Transverse colon (tissue), 4 donors: ENCODE data around the gene COQ5.

ENCODE experiments used
- POLR2A ChIP-seq: fragments of 450-650 bp; IDR thresholded peaks from one replicate; pipeline ENCODE4 v1.6.1; 2016; ENCODE audit warnings: antibody characterized with exemption, mild to moderate bottlenecking, moderate library complexity
- POLR2AphosphoS5 ChIP-seq, 3 donors: sonication (generic); formaldehyde crosslinking; IDR thresholded peaks; one replicate each; pipeline ENCODE4 v1.6.1; 2016; ENCODE audit warnings: antibody characterized with exemption in 3 of 3
- TF ChIP-seq, protein P1 (sequence below), 5 experiments: fragments of 200-600 bp in 3 of 5; fragments of 450-650 bp in 2 of 5; sonication (generic) in 3 of 5; IDR thresholded peaks; 1 replicate in 2 of 5; 2 replicates in 3 of 5; pipeline ENCODE4 v1.5.1; 2016 to 2017; ENCODE audit warnings: antibody characterized with exemption in 5 of 5, inconsistent platforms in 3 of 5, mild to moderate bottlenecking in 2 of 5, moderate library complexity in 1 of 5

GRCh38 chr12:120557589-120557988, 28.6 kb upstream of the COQ5 start:
- TF ChIP-seq POLR2AphosphoS5 (IDR thresholded peaks at IDR 0.05): no peak
- TF ChIP-seq, protein P1, sequence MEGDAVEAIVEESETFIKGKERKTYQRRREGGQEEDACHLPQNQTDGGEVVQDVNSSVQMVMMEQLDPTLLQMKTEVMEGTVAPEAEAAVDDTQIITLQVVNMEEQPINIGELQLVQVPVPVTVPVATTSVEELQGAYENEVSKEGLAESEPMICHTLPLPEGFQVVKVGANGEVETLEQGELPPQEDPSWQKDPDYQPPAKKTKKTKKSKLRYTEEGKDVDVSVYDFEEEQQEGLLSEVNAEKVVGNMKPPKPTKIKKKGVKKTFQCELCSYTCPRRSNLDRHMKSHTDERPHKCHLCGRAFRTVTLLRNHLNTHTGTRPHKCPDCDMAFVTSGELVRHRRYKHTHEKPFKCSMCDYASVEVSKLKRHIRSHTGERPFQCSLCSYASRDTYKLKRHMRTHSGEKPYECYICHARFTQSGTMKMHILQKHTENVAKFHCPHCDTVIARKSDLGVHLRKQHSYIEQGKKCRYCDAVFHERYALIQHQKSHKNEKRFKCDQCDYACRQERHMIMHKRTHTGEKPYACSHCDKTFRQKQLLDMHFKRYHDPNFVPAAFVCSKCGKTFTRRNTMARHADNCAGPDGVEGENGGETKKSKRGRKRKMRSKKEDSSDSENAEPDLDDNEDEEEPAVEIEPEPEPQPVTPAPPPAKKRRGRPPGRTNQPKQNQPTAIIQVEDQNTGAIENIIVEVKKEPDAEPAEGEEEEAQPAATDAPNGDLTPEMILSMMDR (IDR thresholded peaks at IDR 0.05): no peak
- TF ChIP-seq POLR2A: no peak
